Adrenal gland (tissue), 12 donors: ENCODE data around the gene TCL1B. TPM values are rescaled to one million over a fixed set of nuclear protein-coding genes. Genes with fewer than 3 reads are reported as not detected.

Experiments
- DNase-seq, 7 donors: peaks; one replicate each; pipeline ENCODE4 v3.0.0-alpha.2; 2019 to 2020
- H3K27ac ChIP-seq, 5 donors: fragments of 200-600 bp; sonication (generic) in 4 of 5; 1 replicate in 3 of 5; 2 replicates in 2 of 5; pipeline versions ENCODE4 v1.5.1 to v1.8.0; 2016 to 2020; ENCODE audit warnings: mild to moderate bottlenecking in 1 of 5
- H3K27me3 ChIP-seq: fragments of 200-600 bp; 2 replicates; pipeline ENCODE4 v1.8.0; 2021
- H3K36me3 ChIP-seq, 2 donors: fragments of 200-600 bp; replicated peaks in 1 of 2; 1 replicate in 1 of 2; 2 replicates in 1 of 2; pipeline versions ENCODE4 v1.5.1 to v1.8.0; 2018 to 2022
- H3K4me1 ChIP-seq, 2 donors: fragments of 200-600 bp; replicated peaks in 1 of 2; 1 replicate in 1 of 2; 2 replicates in 1 of 2; pipeline versions ENCODE4 v1.5.1 to v1.8.0; 2018 to 2021
- H3K4me3 ChIP-seq, 4 donors: fragments of 200-600 bp; sonication (generic) in 3 of 4; one replicate each; pipeline ENCODE4 v1.5.1; 2016 to 2018
- H3K9me3 ChIP-seq, 3 donors: fragments of 200-600 bp; sonication (generic) in 1 of 3; replicated peaks in 1 of 3; 1 replicate in 2 of 3; 2 replicates in 1 of 3; pipeline versions ENCODE4 v1.5.1 to v1.8.0; 2016 to 2021
- POLR2A ChIP-seq, 2 donors: fragments of 450-650 bp; IDR thresholded peaks; one replicate each; pipeline ENCODE4 v1.6.1; 2017; ENCODE audit warnings: antibody characterized with exemption in 2 of 2, mild to moderate bottlenecking in 2 of 2, moderate library complexity in 1 of 2
- WGBS, 4 donors: extraction: QIAGEN DNeasy Blood & Tissue Kit in 2 of 4; methylation state at CpG; one replicate each; pipeline versions ENCODE4 v1.1.5 to v1.1.7; 2013 to 2017; 5-methylcytosine and 5-hydroxymethylcytosine counted together
- intact Hi-C, 2 donors: fragments of 100-400 bp; cut with DNase I; formaldehyde crosslinking; loops; one replicate each; pipeline versions ENCODE4 v1.14.1 to v1.15.0; 2022 to 2023
- polyA plus RNA-seq, 3 donors: library from polyadenylated mRNA; stranded (reverse); fragments of 200-250 nt in 2 of 3; fragments of 350-450 nt in 1 of 3; fragmentation: Illumina TruSeq in 1 of 3; extraction: RNeasy Lipid Tissue Mini Kit (QIAGEN cat#74804) in 1 of 3; gene quantifications; one replicate each; pipeline ENCODE4 v1.2.3, GENCODE V29; 2013 to 2014
- total RNA-seq, 9 donors: library from RNA; depleted of rRNA in 4 of 9; stranded (reverse); fragments of >200 nt in 4 of 9; fragments of 120-200 nt in 1 of 9; fragmentation: NEBNext Ultra II Directional in 1 of 9; extraction: Animal tissue kit (Norgen Biotek cat#: 25700) in 1 of 9; gene quantifications; one replicate each; pipeline versions ENCODE4 v1.1.0 to v1.2.4, GENCODE V29; 2013 to 2023
- TF ChIP-seq, protein P1 (sequence below), 6 experiments: fragments of 450-650 bp in 4 of 6; fragments of 200-600 bp in 2 of 6; sonication (generic) in 1 of 6; IDR thresholded peaks; 1 replicate in 5 of 6; 2 replicates in 1 of 6; pipeline versions ENCODE4 v1.5.1 to v1.8.0; 2016 to 2021; ENCODE audit warnings: antibody characterized with exemption in 6 of 6, mild to moderate bottlenecking in 2 of 6, moderate library complexity in 1 of 6
- donor health status: healthy with polysubstance abuse.
- donor health status: Bipolar disorder and iron deficiency.
- donor health status: DM: yes; HTN: yes; CAD: no.
- donor health status: DM: no; HTN: no; CAD: no.
- donor health status: DM: no; HTN: no; CAD: no.
- donor health status: DM: yes; HTN: yes; CAD: no.

Gene TCL1B
- total and polyA plus RNA-seq, 12 donors = 0.06 to 0.13 TPM; not detected in 10

- WGBS, 4 donors = 59 to 86% (median 72%) methylated on average over 2 of the region's 2 CpGs
- intact Hi-C loops = loop anchor here in 1 of 2 donors (5.0 to 10.0 kb wide), 2 partner anchors 80 to 308 kb away; no protein-coding TSS in a partner anchor
Observed at GRCh38 chr14:95686935-95687334, 709 bp downstream of the TCL1B start.

GRCh38 chr14:95689441-95689840, 3.2 kb downstream of the TCL1B start:
- no peaks in the 10 kb centered on the region for H3K27me3 ChIP-seq
- intact Hi-C loops = loop anchor here in 1 of 2 donors (5.0 to 10.0 kb wide), 2 partner anchors 82 to 305 kb away; no protein-coding TSS in a partner anchor
- no peaks in the 10 kb centered on the region for H3K36me3 ChIP-seq
- no peak for DNase-seq
- no peak overlapping the region for H3K4me3 ChIP-seq
- no peaks in the 10 kb centered on the region for H3K9me3 ChIP-seq
- no peaks in the 10 kb centered on the region for H3K4me1 ChIP-seq
- WGBS, 4 donors = 55 to 66% (median 61%) methylated on average over 5 of the region's 5 CpGs
- TF ChIP-seq, protein P1, sequence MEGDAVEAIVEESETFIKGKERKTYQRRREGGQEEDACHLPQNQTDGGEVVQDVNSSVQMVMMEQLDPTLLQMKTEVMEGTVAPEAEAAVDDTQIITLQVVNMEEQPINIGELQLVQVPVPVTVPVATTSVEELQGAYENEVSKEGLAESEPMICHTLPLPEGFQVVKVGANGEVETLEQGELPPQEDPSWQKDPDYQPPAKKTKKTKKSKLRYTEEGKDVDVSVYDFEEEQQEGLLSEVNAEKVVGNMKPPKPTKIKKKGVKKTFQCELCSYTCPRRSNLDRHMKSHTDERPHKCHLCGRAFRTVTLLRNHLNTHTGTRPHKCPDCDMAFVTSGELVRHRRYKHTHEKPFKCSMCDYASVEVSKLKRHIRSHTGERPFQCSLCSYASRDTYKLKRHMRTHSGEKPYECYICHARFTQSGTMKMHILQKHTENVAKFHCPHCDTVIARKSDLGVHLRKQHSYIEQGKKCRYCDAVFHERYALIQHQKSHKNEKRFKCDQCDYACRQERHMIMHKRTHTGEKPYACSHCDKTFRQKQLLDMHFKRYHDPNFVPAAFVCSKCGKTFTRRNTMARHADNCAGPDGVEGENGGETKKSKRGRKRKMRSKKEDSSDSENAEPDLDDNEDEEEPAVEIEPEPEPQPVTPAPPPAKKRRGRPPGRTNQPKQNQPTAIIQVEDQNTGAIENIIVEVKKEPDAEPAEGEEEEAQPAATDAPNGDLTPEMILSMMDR (IDR thresholded peaks at IDR 0.05) = no peak
- TF ChIP-seq POLR2A (IDR thresholded peaks at IDR 0.05) = no peak
- H3K27ac ChIP-seq = no peak overlapping the region

More at GRCh38 chr14:95686935-95687334, 709 bp downstream of the TCL1B start:
- Histone ChIP-seq H3K27me3 (no peaks in the 10 kb centered on the region), H3K9me3 (no peaks in the 10 kb centered on the region), H3K4me1 (no peaks in the 10 kb centered on the region), H3K36me3 (no peaks in the 10 kb centered on the region), H3K27ac (no peak overlapping the region), H3K4me3 (no peak overlapping the region)
- no peak for DNase-seq
- TF ChIP-seq, protein P1 (IDR thresholded peaks at IDR 0.05) = no peak
- TF ChIP-seq POLR2A (IDR thresholded peaks at IDR 0.05) = no peak

DNA sequence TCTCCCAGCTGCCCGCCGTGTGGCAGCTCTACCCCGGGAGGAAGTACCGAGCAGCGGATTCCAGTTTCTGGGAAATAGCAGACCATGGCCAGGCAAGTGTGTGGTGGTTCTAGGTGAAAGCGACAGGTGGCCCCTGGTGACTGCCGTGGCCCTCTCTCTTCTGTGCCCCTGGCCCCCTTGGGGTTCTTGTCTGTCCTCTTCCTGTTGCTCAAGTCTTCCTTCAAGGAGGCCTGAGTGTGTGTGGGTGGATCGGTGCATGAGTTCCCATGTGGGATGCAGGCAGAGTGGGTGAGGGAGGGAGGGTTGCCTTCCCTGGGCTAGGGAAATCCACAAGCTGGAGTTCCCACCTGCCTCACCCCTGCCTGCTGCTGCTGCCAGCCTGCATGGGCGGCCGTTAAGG, 4.6 kb downstream of the TCL1B start:
- TF ChIP-seq, protein P1 (IDR thresholded peaks at IDR 0.05) = no peak
- no peak for TF ChIP-seq POLR2A (IDR thresholded peaks at IDR 0.05)
- Histone ChIP-seq H3K4me3 (no peak overlapping the region), H3K27me3 (no peaks in the 10 kb centered on the region), H3K27ac (no peak overlapping the region), H3K9me3 (no peaks in the 10 kb centered on the region), H3K36me3 (no peaks in the 10 kb centered on the region), H3K4me1 (no peaks in the 10 kb centered on the region)
- DNase-seq = no peak
- 53 to 91% (median 90%) methylated on average over 2 to 10 of the region's 10 CpGs; no CpG with 5 or more reads in 1 of the 4 donors for WGBS, 4 donors
- intact Hi-C loops = no loop called here

GRCh38 chr14:95691591-95691990, 5.4 kb downstream of the TCL1B start:
- TF ChIP-seq POLR2A (IDR thresholded peaks at IDR 0.05) = no peak
- TF ChIP-seq, protein P1 (IDR thresholded peaks at IDR 0.05) = no peak
- intact Hi-C loops = no loop called here
- H3K27me3 ChIP-seq = no peaks in the 10 kb centered on the region
- no peak overlapping the region for H3K4me3 ChIP-seq
- no peaks in the 10 kb centered on the region for H3K9me3 ChIP-seq
- H3K27ac ChIP-seq = no peak overlapping the region
- H3K36me3 ChIP-seq = no peaks in the 10 kb centered on the region
- H3K4me1 ChIP-seq = no peaks in the 10 kb centered on the region
- WGBS, 4 donors = 89 to 95% (median 91%) methylated on average over 10 of the region's 10 CpGs
- DNase-seq = no peak
